Ectodermal cell (in vitro differentiated cells): ENCODE measurements around the gene CYP4V2. TPM values are rescaled to one million over a fixed set of nuclear protein-coding genes. Genes with fewer than 3 reads are reported as not detected.
A peak's percentile ranks its signal among the peaks of the same experiment; 100 is the strongest.

Source experiments
- H3K27ac ChIP-seq: 2 replicates; pipeline ENCODE4 v1.7.0; 2013; ENCODE audit warnings: mild to moderate bottlenecking, low read depth, low read length; ENCODE audit not compliant: insufficient read depth, poor library complexity, severe bottlenecking
- H3K27me3 ChIP-seq: 2 replicates; pipeline ENCODE4 v1.7.0; 2013; ENCODE audit warnings: mild to moderate bottlenecking, low read length; ENCODE audit not compliant: insufficient read depth, control insufficient read depth, poor library complexity, severe bottlenecking
- H3K36me3 ChIP-seq: one replicate; pipeline ENCODE4 v1.7.0; 2013; ENCODE audit warnings: low read length; ENCODE audit not compliant: control insufficient read depth, insufficient read depth
- H3K4me1 ChIP-seq: one replicate; pipeline ENCODE4 v1.7.0; 2013; ENCODE audit warnings: low read length; ENCODE audit not compliant: control insufficient read depth, insufficient read depth
- H3K4me3 ChIP-seq: 2 replicates; pipeline ENCODE4 v1.7.0; 2013; ENCODE audit warnings: low read depth, low read length, control low read depth; ENCODE audit not compliant: insufficient read depth
- H3K9me3 ChIP-seq: 2 replicates; pipeline ENCODE4 v1.7.0; 2013; ENCODE audit warnings: mild to moderate bottlenecking, low read length, moderate library complexity; ENCODE audit not compliant: control insufficient read depth
- WGBS, 2 experiments: methylation state at CpG; one replicate each; pipeline ENCODE4 v1.1.7; 2013; ENCODE audit warnings: missing lambda C conversion rate in 2 of 2; 5-methylcytosine and 5-hydroxymethylcytosine counted together
- polyA plus RNA-seq, 4 experiments: library from polyadenylated mRNA; stranded (reverse); fragments of 50-300 nt; gene quantifications; one replicate each; pipeline ENCODE4 v1.2.3, GENCODE V29; 2013

Gene CYP4V2
- polyA plus RNA-seq (2013, experiment 1 of 4) = 3.3 TPM
- 4.8 TPM for polyA plus RNA-seq (2013, experiment 2 of 4)
- 3.6 TPM for polyA plus RNA-seq (2013, experiment 3 of 4)
- 3.1 TPM for polyA plus RNA-seq (2013, experiment 4 of 4)

GRCh38 chr4:186191200-186192065 lies at the start of gene CYP4V2:
CYP4V2 (plus strand) TSS chr4:186191567; CDS start chr4:186191824, 257 bp downstream.
- Histone ChIP-seq H3K27me3 (no peaks in the 10 kb centered on the region), H3K27ac (peak within 1 kb of the TSS; percentile 72), H3K4me1 (peaks cover 3% of the 10 kb centered on the region), H3K36me3 (no peaks in the 10 kb centered on the region), H3K4me3 (peak within 1 kb of the TSS; percentile 78), H3K9me3 (no peaks in the 10 kb centered on the region)
- WGBS, 2 experiments = 0% methylated on average over 107 of the region's 107 CpGs

GRCh38 chr4:186144198-186144945 lies 47.0 kb upstream of the CYP4V2 start:
- H3K36me3 ChIP-seq = no peaks in the 10 kb centered on the region
- peak overlapping the region; percentile 61 for H3K4me3 ChIP-seq
- H3K4me1 ChIP-seq = no peaks in the 10 kb centered on the region
- WGBS, 2 experiments = 3 to 4% methylated on average over 72 of the region's 72 CpGs
- H3K27me3 ChIP-seq = peaks cover 34% of the 10 kb centered on the region
- H3K9me3 ChIP-seq = no peaks in the 10 kb centered on the region
- no peak overlapping the region for H3K27ac ChIP-seq

GRCh38 chr4:186144946-186145569 lies 46.3 kb upstream of the CYP4V2 start:
- Histone ChIP-seq H3K4me1 (no peaks in the 10 kb centered on the region), H3K9me3 (no peaks in the 10 kb centered on the region), H3K27me3 (peaks cover 34% of the 10 kb centered on the region), H3K4me3 (peak overlapping the region; percentile 61), H3K27ac (no peak overlapping the region), H3K36me3 (no peaks in the 10 kb centered on the region)
- 1% methylated on average over 54 of the region's 54 CpGs for WGBS, 2 experiments

GRCh38 chr4:186146458-186146857 lies 44.9 kb upstream of the CYP4V2 start:
- Histone ChIP-seq H3K36me3 (no peaks in the 10 kb centered on the region), H3K4me1 (no peaks in the 10 kb centered on the region), H3K9me3 (no peaks in the 10 kb centered on the region), H3K27ac (no peak overlapping the region), H3K4me3 (no peak overlapping the region), H3K27me3 (peaks cover 34% of the 10 kb centered on the region)
- WGBS, 2 experiments = 72 to 74% methylated on average over 8 to 9 of the region's 9 CpGs

GRCh38 chr4:186148336-186148975 lies 42.9 kb upstream of the CYP4V2 start:
- H3K4me3 ChIP-seq = no peak overlapping the region
- no peaks in the 10 kb centered on the region for H3K9me3 ChIP-seq
- H3K36me3 ChIP-seq = no peaks in the 10 kb centered on the region
- H3K27ac ChIP-seq = no peak overlapping the region
- peaks cover 34% of the 10 kb centered on the region for H3K27me3 ChIP-seq
- 100% methylated on average over 1 of the region's 1 CpG; no CpG with 5 or more reads in 1 of the 2 experiments for WGBS, 2 experiments
- no peaks in the 10 kb centered on the region for H3K4me1 ChIP-seq

GRCh38 chr4:186149872-186150271 lies 41.5 kb upstream of the CYP4V2 start:
- no peak overlapping the region for H3K27ac ChIP-seq
- no peaks in the 10 kb centered on the region for H3K9me3 ChIP-seq
- no peaks in the 10 kb centered on the region for H3K4me1 ChIP-seq
- no peaks in the 10 kb centered on the region for H3K36me3 ChIP-seq
- WGBS, 2 experiments = 63% methylated on average over 14 of the region's 14 CpGs
- peaks cover 27% of the 10 kb centered on the region for H3K27me3 ChIP-seq
- no peak overlapping the region for H3K4me3 ChIP-seq

GRCh38 chr4:186150926-186151325 lies 40.4 kb upstream of the CYP4V2 start:
- WGBS, 2 experiments = 92 to 96% methylated on average over 13 of the region's 13 CpGs
- Histone ChIP-seq H3K27ac (no peak overlapping the region), H3K4me3 (no peak overlapping the region), H3K36me3 (no peaks in the 10 kb centered on the region), H3K9me3 (no peaks in the 10 kb centered on the region), H3K4me1 (no peaks in the 10 kb centered on the region), H3K27me3 (peaks cover 16% of the 10 kb centered on the region)

GRCh38 chr4:186151499-186151898 lies 39.9 kb upstream of the CYP4V2 start:
- no peaks in the 10 kb centered on the region for H3K9me3 ChIP-seq
- H3K4me3 ChIP-seq = no peak overlapping the region
- H3K4me1 ChIP-seq = no peaks in the 10 kb centered on the region
- WGBS, 2 experiments = 94 to 98% methylated on average over 7 of the region's 7 CpGs
- H3K36me3 ChIP-seq = no peaks in the 10 kb centered on the region
- H3K27ac ChIP-seq = no peak overlapping the region
- peaks cover 11% of the 10 kb centered on the region for H3K27me3 ChIP-seq

- no peaks in the 10 kb centered on the region for H3K36me3 ChIP-seq
- H3K27me3 ChIP-seq = no peaks in the 10 kb centered on the region
- peaks cover 4% of the 10 kb centered on the region for H3K4me1 ChIP-seq
- no peaks in the 10 kb centered on the region for H3K9me3 ChIP-seq
- H3K27ac ChIP-seq = no peak overlapping the region
- 82 to 83% methylated on average over 17 of the region's 17 CpGs for WGBS, 2 experiments
- no peak overlapping the region for H3K4me3 ChIP-seq
Observed at GRCh38 chr4:186158021-186158813, 33.1 kb upstream of the CYP4V2 start.
